HCT116 (cell line): ENCODE measurements around the gene CIDEC. TPM values are rescaled to one million over a fixed set of nuclear protein-coding genes. Genes with fewer than 3 reads are reported as not detected.

Experiments used
- ATAC-seq: fragments of 200-7000 bp; cut with Tn5 transposase; 2 replicates; pipeline ENCODE4 v1.9.1; 2020; ENCODE audit warnings: mild to moderate bottlenecking, moderate library complexity
- BruUV-seq: library from RNA; stranded (reverse); fragments of 400-500 nt; replicated peaks from 2 replicates; lab custom pipeline; 2021; lab: Mats Ljungman, UMichigan
- CTCF ChIA-PET: fragments of 300-600 bp; sonication (Branson Sonifier 250); formaldehyde crosslinking; loops from one replicate; lab custom pipeline; 2021; ENCODE audit warnings: antibody characterized with exemption; lab: Charles Lee
- POLR2A ChIA-PET: fragments of 300-600, 350-600 bp; sonication (Branson Sonifier 250); formaldehyde crosslinking; loops from one replicate; lab custom pipeline; 2021; ENCODE audit warnings: antibody characterized with exemption; lab: Charles Lee
- RAD21 ChIA-PET, 2 experiments: fragments of 300-600 bp; sonication (Branson Sonifier 250); formaldehyde crosslinking; loops; one replicate each; lab custom pipeline; 2023; ENCODE audit warnings: low total read pairs in 2 of 2; ENCODE audit not compliant: uncharacterized antibody in 2 of 2, unreplicated experiment in 2 of 2, low non-redundant PET in 1 of 2; lab: Charles Lee
- DNase-seq: peaks from one replicate; pipeline ENCODE4 v3.0.0-alpha.2; 2010; ENCODE audit warnings: low read depth, low spot score
- H2AFZ ChIP-seq: fragments of 200-600 bp; shearing (Covaris generic), sonication (generic); 2 replicates; pipeline ENCODE4 v1.6.1; 2017; ENCODE audit warnings: low read depth, mixed run types, mixed read lengths, antibody characterized with exemption, low read length; ENCODE audit not compliant: poor library complexity, severe bottlenecking
- H3K27ac ChIP-seq: 2 replicates; pipeline ENCODE4 v1.5.1; 2012; ENCODE audit warnings: low read depth, low read length
- H3K27me3 ChIP-seq: fragments of 200-600 bp; sonication (generic); 2 replicates; pipeline ENCODE4 v1.6.1; 2016; ENCODE audit warnings: mixed run types, low read length, mixed read lengths; ENCODE audit not compliant: insufficient read depth
- H3K36me3 ChIP-seq, 2 experiments: fragments of 200-500 bp in 1 of 2; fragments of 200-600 bp in 1 of 2; sonication (Bioruptor generic) in 1 of 2; sonication (generic) in 1 of 2; 2 replicates each; pipeline versions ENCODE4 v1.5.1 to v1.6.1; 2014 to 2016; ENCODE audit warnings: low read length in 2 of 2, inconsistent platforms in 1 of 2, mixed read lengths in 1 of 2, mixed run types in 1 of 2; ENCODE audit not compliant: insufficient read depth in 2 of 2, control insufficient read depth in 1 of 2
- H3K4me1 ChIP-seq, 2 experiments: fragments of 200-600 bp in 1 of 2; sonication (generic) in 1 of 2; 2 replicates each; pipeline versions ENCODE4 v1.5.1 to v1.6.1; 2012 to 2017; ENCODE audit warnings: low read length in 2 of 2, inconsistent platforms in 1 of 2, mild to moderate bottlenecking in 1 of 2, mixed read lengths in 1 of 2, mixed run types in 1 of 2, moderate library complexity in 1 of 2; ENCODE audit not compliant: insufficient read depth in 2 of 2, control insufficient read depth in 1 of 2
- H3K4me2 ChIP-seq: fragments of 200-600 bp; sonication (generic); 2 replicates; pipeline ENCODE4 v1.6.1; 2017; ENCODE audit warnings: mixed run types, low read length, mixed read lengths
- H3K4me3 ChIP-seq, 2 experiments: fragments of 200-600 bp in 1 of 2; sonication (generic) in 1 of 2; replicated peaks in 1 of 2; 2 replicates each; pipeline ENCODE4 v1.5.1; 2011 to 2016; ENCODE audit warnings: low read length in 2 of 2, control low read depth in 1 of 2, low read depth in 1 of 2, mild to moderate bottlenecking in 1 of 2, mixed read lengths in 1 of 2, mixed run types in 1 of 2
- H3K79me2 ChIP-seq: fragments of 200-600 bp; sonication (generic); 2 replicates; pipeline ENCODE4 v1.6.1; 2017; ENCODE audit warnings: mild to moderate bottlenecking, mixed run types, low read length, moderate library complexity, mixed read lengths; ENCODE audit not compliant: insufficient read depth
- H3K9ac ChIP-seq: fragments of 200-600 bp; sonication (generic); 2 replicates; pipeline ENCODE4 v1.6.1; 2016; ENCODE audit warnings: low read length, mixed read lengths
- H3K9me2 ChIP-seq: fragments of 200-600 bp; sonication (generic), shearing (Covaris generic); 2 replicates; pipeline ENCODE4 v1.6.1; 2017; ENCODE audit warnings: mixed run types, mild to moderate bottlenecking, moderate library complexity; ENCODE audit not compliant: insufficient read depth
- H3K9me3 ChIP-seq, 2 experiments: fragments of 200-500 bp in 1 of 2; fragments of 200-600 bp in 1 of 2; sonication (Bioruptor generic) in 1 of 2; sonication (generic) in 1 of 2; 2 replicates each; pipeline ENCODE4 v1.6.1; 2014 to 2017; ENCODE audit warnings: low read length in 2 of 2, mixed read lengths in 2 of 2, inconsistent platforms in 1 of 2, low read depth in 1 of 2, mild to moderate bottlenecking in 1 of 2, mixed run types in 1 of 2, moderate library complexity in 1 of 2; ENCODE audit not compliant: control insufficient read depth in 1 of 2, insufficient read depth in 1 of 2
- H4K20me1 ChIP-seq: fragments of 200-600 bp; sonication (generic), shearing (Covaris generic); 2 replicates; pipeline ENCODE4 v1.6.1; 2017; ENCODE audit warnings: mixed run types, mild to moderate bottlenecking, moderate library complexity; ENCODE audit not compliant: insufficient read depth
- EGR1 ChIP-seq: IDR thresholded peaks from 2 replicates; pipeline ENCODE4 v1.6.1; 2012; ENCODE audit warnings: low read depth
- JUND ChIP-seq: IDR thresholded peaks from 2 replicates; pipeline ENCODE4 v1.6.1; 2012
- MAX ChIP-seq: IDR thresholded peaks from 2 replicates; pipeline ENCODE4 v1.6.1; 2012
- POLR2AphosphoS5 ChIP-seq: IDR thresholded peaks from 2 replicates; pipeline ENCODE4 v1.6.1; 2011; ENCODE audit warnings: mild to moderate bottlenecking, low read depth, low read length, moderate library complexity
- RAD21 ChIP-seq: IDR thresholded peaks from 2 replicates; pipeline ENCODE4 v1.6.1; 2012; ENCODE audit warnings: low read depth, mild to moderate bottlenecking
- SP1 ChIP-seq: IDR thresholded peaks from 2 replicates; pipeline ENCODE4 v1.6.1; 2012; ENCODE audit warnings: low read depth
- SRF ChIP-seq: IDR thresholded peaks from 2 replicates; pipeline ENCODE4 v1.6.1; 2012; ENCODE audit warnings: low read depth
- TCF7L2 ChIP-seq: IDR thresholded peaks from 2 replicates; pipeline ENCODE4 v1.7.0; 2011; ENCODE audit warnings: borderline replicate concordance, inconsistent platforms; ENCODE audit not compliant: insufficient read depth, insufficient read length; ENCODE audit errors: extremely low read depth
- YY1 ChIP-seq: IDR thresholded peaks from 2 replicates; pipeline ENCODE4 v1.6.1; 2011; ENCODE audit warnings: low read length, low read depth, moderate library complexity, mild to moderate bottlenecking; ENCODE audit not compliant: insufficient replicate concordance; ENCODE audit errors: extremely low read depth
- ZFX ChIP-seq: fragments of 450-650 bp; IDR thresholded peaks from 2 replicates; pipeline ENCODE4 v1.6.1; 2017
- intact Hi-C: fragments of 100-400 bp; cut with micrococcal nuclease; formaldehyde crosslinking; loops from 2 replicates; pipeline ENCODE4 v1.10.0; 2022
- total RNA-seq: library from RNA; stranded (reverse); gene quantifications from one replicate; pipeline ENCODE4 v1.2.1, GENCODE V29; 2021; ENCODE audit not compliant: unreplicated experiment
- TF ChIP-seq, protein P1 (sequence below): IDR thresholded peaks from 2 replicates; pipeline ENCODE4 v1.6.1; 2011; ENCODE audit warnings: mild to moderate bottlenecking, low read length, moderate library complexity; ENCODE audit not compliant: insufficient replicate concordance; ENCODE audit errors: extremely low read depth
- TF ChIP-seq, protein P2 (sequence below), 3 experiments: fragments of 200-600 bp in 1 of 3; sonication (generic) in 1 of 3; IDR thresholded peaks in 2 of 3; conservative IDR thresholded peaks in 1 of 3; 2 replicates each; pipeline ENCODE4 v1.5.1; 2012 to 2017; ENCODE audit warnings: low read depth in 2 of 3, low read length in 2 of 3, antibody characterized with exemption in 1 of 3, borderline replicate concordance in 1 of 3, control low read depth in 1 of 3, mild to moderate bottlenecking in 1 of 3, mixed read lengths in 1 of 3, mixed run types in 1 of 3, moderate library complexity in 1 of 3; ENCODE audit not compliant: insufficient read depth in 1 of 3

CIDEC gene
- total RNA-seq, 1 experiment from 2014 or later, result not detected

- Histone ChIP-seq H3K4me2 (peak within 1 kb of the TSS; percentile 92), H3K4me1 (peaks cover 6 to 18% of the 10 kb centered on the region in 2 experiments; a peak in 3 of 4 replicates), H3K27me3 (no peaks in the 10 kb centered on the region), H2AFZ (no peak within 1 kb of the TSS), H3K9me3 (no peaks in the 10 kb centered on the region), H3K9ac (peak within 1 kb of the TSS; percentile 63), H4K20me1 (no peaks in the 10 kb centered on the region), H3K4me3 (peak within 1 kb of the TSS; percentile 50 to 63), H3K36me3 (no peaks in the 10 kb centered on the region), H3K9me2 (no peaks in the 10 kb centered on the region), H3K27ac (peak within 1 kb of the TSS; percentile 14; the same call in 1 of the 2 replicates), H3K79me2 (no peaks in the 10 kb centered on the region)
- RAD21 ChIA-PET, result no interaction called here
- TF ChIP-seq ZFX, result peak; percentile 44; the same call in 1 of the 2 replicates
- no peak for TF ChIP-seq TCF7L2
- peak; percentile 76 for TF ChIP-seq POLR2AphosphoS5
- BruUV-seq, result TSS peak; percentile 69
- peak; percentile 72 for DNase-seq
- CTCF ChIA-PET, result interaction anchor here (0.9 to 1.1 kb wide), 2 partner anchors 16 to 30 kb away, joined by 3 to 6 read pairs; partner anchors contain the start of gene CRELD1
- ATAC-seq, result peak; percentile 97
- POLR2A ChIA-PET, result interaction anchor here (0.8 to 1.2 kb wide), 2 partner anchors 13 to 19 kb away, joined by 3 read pairs; no protein-coding TSS in a partner anchor
- intact Hi-C loops, result no loop called here
These were observed 37.0 kb upstream of the CIDEC start, which contains the start of gene IL17RC for GRCh38 chr3:9916734-9917680. Gene IL17RC (plus strand): TSS chr3:9917098. CDS start chr3:9917316, 218 bp downstream.

GRCh38 chr3:9916346-9916733 lies 36.3 kb upstream of the CIDEC start:
- Histone ChIP-seq H3K27ac (0 out of 2 replicates have a peak overlapping the region, but pooled peaks have one; percentile 14), H2AFZ (no peak overlapping the region), H3K27me3 (no peaks in the 10 kb centered on the region), H3K9ac (peak overlapping the region; percentile 63), H3K4me2 (peak overlapping the region; percentile 92), H3K79me2 (no peaks in the 10 kb centered on the region), H4K20me1 (no peaks in the 10 kb centered on the region), H3K9me2 (no peaks in the 10 kb centered on the region), H3K4me1 (peaks cover 6 to 18% of the 10 kb centered on the region in 2 experiments; a peak in 3 of 4 replicates), H3K4me3 (peak overlapping the region; percentile 50 to 63), H3K9me3 (no peaks in the 10 kb centered on the region), H3K36me3 (no peaks in the 10 kb centered on the region)
- BruUV-seq, result no TSS peak
- no peak for ATAC-seq
- ChIA-PET CTCF (interaction anchor here (0.9 to 1.1 kb wide), 2 partner anchors 17 to 30 kb away, joined by 3 to 6 read pairs; partner anchors contain the start of gene CRELD1), POLR2A (interaction anchor here (0.8 to 1.2 kb wide), 2 partner anchors 13 to 19 kb away, joined by 3 read pairs; no protein-coding TSS in a partner anchor), RAD21 (no interaction called here)
- DNase-seq, result no peak
- intact Hi-C loops, result no loop called here
- TF ChIP-seq EGR1, result no peak
- TF ChIP-seq SP1, result no peak
- no peak for TF ChIP-seq MAX
- TF ChIP-seq, protein P1, sequence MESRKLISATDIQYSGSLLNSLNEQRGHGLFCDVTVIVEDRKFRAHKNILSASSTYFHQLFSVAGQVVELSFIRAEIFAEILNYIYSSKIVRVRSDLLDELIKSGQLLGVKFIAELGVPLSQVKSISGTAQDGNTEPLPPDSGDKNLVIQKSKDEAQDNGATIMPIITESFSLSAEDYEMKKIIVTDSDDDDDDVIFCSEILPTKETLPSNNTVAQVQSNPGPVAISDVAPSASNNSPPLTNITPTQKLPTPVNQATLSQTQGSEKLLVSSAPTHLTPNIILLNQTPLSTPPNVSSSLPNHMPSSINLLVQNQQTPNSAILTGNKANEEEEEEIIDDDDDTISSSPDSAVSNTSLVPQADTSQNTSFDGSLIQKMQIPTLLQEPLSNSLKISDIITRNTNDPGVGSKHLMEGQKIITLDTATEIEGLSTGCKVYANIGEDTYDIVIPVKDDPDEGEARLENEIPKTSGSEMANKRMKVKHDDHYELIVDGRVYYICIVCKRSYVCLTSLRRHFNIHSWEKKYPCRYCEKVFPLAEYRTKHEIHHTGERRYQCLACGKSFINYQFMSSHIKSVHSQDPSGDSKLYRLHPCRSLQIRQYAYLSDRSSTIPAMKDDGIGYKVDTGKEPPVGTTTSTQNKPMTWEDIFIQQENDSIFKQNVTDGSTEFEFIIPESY, result no peak
- no peak for TF ChIP-seq TCF7L2
- TF ChIP-seq SRF, result no peak
- TF ChIP-seq JUND, result no peak
- no peak for TF ChIP-seq POLR2AphosphoS5
- TF ChIP-seq RAD21, result no peak
- TF ChIP-seq, protein P2, sequence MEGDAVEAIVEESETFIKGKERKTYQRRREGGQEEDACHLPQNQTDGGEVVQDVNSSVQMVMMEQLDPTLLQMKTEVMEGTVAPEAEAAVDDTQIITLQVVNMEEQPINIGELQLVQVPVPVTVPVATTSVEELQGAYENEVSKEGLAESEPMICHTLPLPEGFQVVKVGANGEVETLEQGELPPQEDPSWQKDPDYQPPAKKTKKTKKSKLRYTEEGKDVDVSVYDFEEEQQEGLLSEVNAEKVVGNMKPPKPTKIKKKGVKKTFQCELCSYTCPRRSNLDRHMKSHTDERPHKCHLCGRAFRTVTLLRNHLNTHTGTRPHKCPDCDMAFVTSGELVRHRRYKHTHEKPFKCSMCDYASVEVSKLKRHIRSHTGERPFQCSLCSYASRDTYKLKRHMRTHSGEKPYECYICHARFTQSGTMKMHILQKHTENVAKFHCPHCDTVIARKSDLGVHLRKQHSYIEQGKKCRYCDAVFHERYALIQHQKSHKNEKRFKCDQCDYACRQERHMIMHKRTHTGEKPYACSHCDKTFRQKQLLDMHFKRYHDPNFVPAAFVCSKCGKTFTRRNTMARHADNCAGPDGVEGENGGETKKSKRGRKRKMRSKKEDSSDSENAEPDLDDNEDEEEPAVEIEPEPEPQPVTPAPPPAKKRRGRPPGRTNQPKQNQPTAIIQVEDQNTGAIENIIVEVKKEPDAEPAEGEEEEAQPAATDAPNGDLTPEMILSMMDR (IDR thresholded peaks at IDR 0.05 in 2 of 3, conservative IDR thresholded peaks at IDR 0.05 in 1 of 3; ENCODE audit: borderline replicate concordance in 1 of 3, insufficient read depth in 1 of 3, low read depth in 2 of 3, low read length in 2 of 3), result no peak
- TF ChIP-seq YY1, result no peak
